Motor neuron (in vitro differentiated cells): ENCODE results near the gene EFNA4. TPM values are rescaled to one million over a fixed set of nuclear protein-coding genes. Genes with fewer than 3 reads are reported as not detected.
A peak's percentile ranks its signal among the peaks of the same experiment; 100 is the strongest.

ENCODE experiments used
- ATAC-seq, 8 experiments: fragments of 200-7000 bp; cut with Tn5 transposase; replicated peaks in 6 of 8; 2 replicates each; pipeline ENCODE4 v1.8.0; 2021; ENCODE audit warnings: mild to moderate bottlenecking in 8 of 8, moderate library complexity in 8 of 8
- H3K27ac ChIP-seq, 2 donors: fragments of 250-450 bp; sonication (Bioruptor Pico); 2 replicates each; pipeline ENCODE4 v1.9.0; 2021; ENCODE audit warnings: antibody characterized with exemption in 2 of 2, mild to moderate bottlenecking in 2 of 2, moderate library complexity in 1 of 2
- H3K4me1 ChIP-seq, 2 donors: fragments of 250-450 bp; sonication (Bioruptor Pico); replicated peaks in 1 of 2; 2 replicates each; pipeline ENCODE4 v1.6.1; 2021; ENCODE audit warnings: antibody characterized with exemption in 2 of 2, mild to moderate bottlenecking in 2 of 2, moderate library complexity in 1 of 2
- H3K4me3 ChIP-seq, 5 donors: fragments of 250-450 bp; sonication (Bioruptor Pico); 2 replicates each; pipeline ENCODE4 v1.9.0; 2021; ENCODE audit warnings: antibody characterized with exemption in 5 of 5, mild to moderate bottlenecking in 5 of 5, moderate library complexity in 4 of 5
- WGBS, 10 experiments: fragments of 450-650 bp; shearing (Covaris generic); methylation state at CpG; one replicate each; pipeline ENCODE4 v1.0.0; 2022; 5-methylcytosine and 5-hydroxymethylcytosine counted together
- in situ Hi-C, 9 experiments: fragments of 400-800 bp; cut with MboI; loops; one replicate each; pipeline ENCODE4 v1.15.0; 2021; ENCODE audit warnings: low sequenced_read_pairs in 9 of 9, low pct_unique_long_range_greater_than_20kb in 2 of 9; ENCODE audit not compliant: unreplicated experiment in 9 of 9
- total RNA-seq, 8 experiments: library from RNA; unstranded; fragments of 300-600 nt; gene quantifications; 2 replicates each; pipeline versions ENCODE4 v1.2.3 to v1.2.4, GENCODE V29; 2022

EFNA4 gene
- total RNA-seq, 8 experiments from 2014 or later, result 5.4 to 10.9 (median 7.7) TPM

DNA sequence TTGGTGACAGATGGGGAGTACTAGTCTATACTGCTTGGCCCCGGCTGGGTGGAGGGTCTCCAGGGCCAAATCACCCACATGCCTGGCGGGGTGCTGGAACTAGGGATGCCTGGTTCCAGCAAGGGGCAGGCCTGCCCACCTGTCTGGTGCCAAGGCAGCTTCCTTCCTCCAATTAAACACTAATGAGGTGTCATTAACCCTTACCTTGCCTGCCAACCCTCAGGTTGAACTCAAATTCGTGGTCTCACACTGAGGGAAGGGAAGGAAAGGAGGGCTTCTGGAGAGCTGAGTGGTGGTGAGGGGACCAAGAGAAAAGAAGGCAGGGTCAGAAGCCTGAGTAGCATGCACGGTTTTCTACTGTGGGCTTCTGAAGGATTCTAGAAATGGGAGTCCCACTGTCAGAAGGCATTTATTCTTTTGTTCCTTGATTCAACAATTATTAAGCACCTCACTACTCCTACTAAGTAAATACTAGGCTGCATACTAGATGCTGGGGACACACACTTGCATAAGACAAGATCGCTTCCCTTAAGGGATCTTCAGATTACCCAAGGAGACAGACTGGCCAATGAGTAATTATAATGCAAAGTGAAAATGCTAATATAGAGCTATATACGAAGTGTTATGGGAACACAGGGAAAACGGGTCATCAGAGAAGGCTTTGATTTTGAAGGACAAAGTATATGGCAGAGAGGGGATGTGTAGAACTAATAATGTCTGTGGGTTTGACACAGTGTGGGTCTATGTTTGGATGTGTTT lies 9.2 kb downstream of the EFNA4 start:
- no peak overlapping the region for H3K4me3 ChIP-seq
- H3K27ac ChIP-seq, result no peak overlapping the region
- 13 to 100% (median 34%) methylated on average over 1 to 6 of the region's 7 CpGs; no CpG with 5 or more reads in 1 of the 10 experiments for WGBS, 10 experiments
- in situ Hi-C loops, result loop anchor here in 5 of 9 experiments (25.0 kb wide), 3 partner anchors 110 to 585 kb away; partner anchors contain the start of genes CHRNB2 (in 3 of the 5), UBE2Q1 (in 3 of the 5), CKS1B (in 2 of the 5) and PBXIP1 (in 2 of the 5)
- peaks cover 65 to 72% of the 10 kb centered on the region in 2 donors for H3K4me1 ChIP-seq
- peak in 2 of 8 experiments; percentile 3 to 17 for ATAC-seq

DNA sequence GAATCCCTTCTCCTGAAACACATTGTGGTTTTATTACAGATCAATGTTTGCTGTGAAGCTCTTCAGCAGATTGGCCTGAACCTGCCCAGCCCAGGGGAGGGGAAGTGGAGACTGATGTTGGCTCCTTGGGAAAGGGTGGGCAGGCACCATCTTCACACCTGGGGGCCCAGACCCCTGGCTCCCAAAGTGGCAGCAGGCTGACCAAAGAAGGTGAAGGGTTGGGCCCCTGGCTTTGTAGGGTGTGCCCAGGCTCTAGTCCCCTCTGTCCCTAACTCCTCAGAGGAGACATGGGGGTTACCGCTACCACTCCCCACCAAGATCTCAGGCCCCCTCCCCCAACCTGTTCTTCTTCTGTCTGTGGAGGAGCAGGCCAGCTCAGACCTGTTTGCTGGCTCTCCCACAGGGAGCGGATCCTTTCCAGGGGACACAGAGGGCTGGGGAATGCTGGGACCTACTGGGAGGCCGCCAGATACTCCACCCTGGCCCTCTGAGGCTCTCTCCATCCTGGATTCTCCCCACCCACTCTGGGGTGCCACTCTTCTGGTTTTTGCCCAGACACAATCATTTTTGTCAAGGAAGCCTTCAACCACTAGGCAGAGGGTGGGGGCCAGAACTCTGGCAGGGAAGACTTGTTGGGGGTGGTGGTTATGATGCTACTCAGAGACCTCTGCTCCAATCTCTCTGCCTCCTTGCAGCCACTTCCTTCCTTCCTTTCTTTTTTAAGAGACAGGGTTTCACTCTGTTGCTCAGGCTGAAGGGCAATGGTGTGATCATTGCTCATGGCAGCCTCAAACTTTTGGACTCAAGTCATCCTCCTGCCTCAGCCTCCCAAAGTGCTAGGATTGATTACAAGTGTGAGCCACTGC lies 10.1 kb downstream of the EFNA4 start:
- Histone ChIP-seq H3K4me1 (peaks cover 73 to 76% of the 10 kb centered on the region in 2 donors), H3K4me3 (no peak overlapping the region), H3K27ac (no peak overlapping the region)
- 20 to 100% (median 95%) methylated on average over 1 to 3 of the region's 3 CpGs; no CpG with 5 or more reads in 6 of the 10 experiments for WGBS, 10 experiments
- in situ Hi-C loops, result loop anchor here in 5 of 9 experiments (25.0 kb wide), 3 partner anchors 111 to 586 kb away; partner anchors contain the start of genes CHRNB2 (in 3 of the 5), UBE2Q1 (in 3 of the 5), CKS1B (in 2 of the 5) and PBXIP1 (in 2 of the 5)
- ATAC-seq, result no peak

DNA sequence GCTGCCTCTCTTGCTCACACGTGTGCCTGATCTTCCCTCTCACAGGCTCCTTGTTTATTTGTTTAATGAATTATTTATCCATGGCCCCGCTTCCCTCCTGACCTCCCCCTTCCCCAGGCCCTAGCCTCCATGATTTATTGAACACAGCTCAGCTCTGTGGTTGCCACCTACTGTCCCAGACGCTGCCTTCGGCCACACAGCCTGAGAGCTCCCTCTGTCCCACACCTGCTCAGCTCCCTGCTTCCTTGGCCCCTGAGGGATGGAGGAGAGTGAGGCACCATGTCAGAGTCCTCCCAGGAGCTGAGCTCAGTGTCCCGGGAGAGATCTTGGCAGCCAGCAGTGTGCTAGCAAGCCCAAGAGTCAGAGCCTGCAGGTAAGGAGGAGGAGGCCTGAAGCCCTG lies 12.0 kb downstream of the EFNA4 start:
- H3K4me3 ChIP-seq, result no peak overlapping the region
- in situ Hi-C loops, result no loop called here
- WGBS, 10 experiments, result 12 to 34% (median 17%) methylated on average over 2 to 4 of the region's 5 CpGs; no CpG with 5 or more reads in 7 of the 10 experiments

DNA sequence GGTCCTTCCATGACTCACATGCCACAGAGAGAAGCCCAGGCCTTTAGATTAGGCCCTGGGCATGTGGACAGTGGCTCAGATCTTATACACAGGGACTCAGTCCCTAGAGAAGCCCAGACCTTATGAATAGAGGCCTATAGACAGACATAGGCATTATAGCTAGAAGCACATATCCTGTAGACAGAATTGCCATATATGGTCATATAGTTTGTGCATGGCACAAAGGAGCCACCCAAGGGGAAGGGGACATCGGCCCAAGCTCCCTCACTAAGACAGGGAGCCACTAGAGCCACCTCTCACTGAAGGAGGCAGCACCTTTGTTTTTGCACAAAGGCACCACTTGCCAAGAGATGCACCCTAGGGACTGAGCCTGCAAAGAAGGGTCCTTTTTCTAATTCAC lies 12.8 kb downstream of the EFNA4 start:
- peaks cover 51 to 58% of the 10 kb centered on the region in 2 donors for H3K4me1 ChIP-seq
- no peak for ATAC-seq
- 43 to 83% (median 71%) methylated on average over 1 of the region's 1 CpG; no CpG with 5 or more reads in 7 of the 10 experiments for WGBS, 10 experiments
- in situ Hi-C loops, result no loop called here
- no peak overlapping the region for H3K4me3 ChIP-seq
- peak overlapping the region in 1 of 2 donors; percentile 52 for H3K27ac ChIP-seq

More for the DNA sequence above, 12.0 kb downstream of the EFNA4 start:
- Histone ChIP-seq H3K4me1 (peaks cover 60 to 61% of the 10 kb centered on the region in 2 donors), H3K27ac (peak overlapping the region; percentile 44 to 52)
- ATAC-seq, result peak in 5 of 8 experiments; percentile 17 to 48 (median 44)

DNA sequence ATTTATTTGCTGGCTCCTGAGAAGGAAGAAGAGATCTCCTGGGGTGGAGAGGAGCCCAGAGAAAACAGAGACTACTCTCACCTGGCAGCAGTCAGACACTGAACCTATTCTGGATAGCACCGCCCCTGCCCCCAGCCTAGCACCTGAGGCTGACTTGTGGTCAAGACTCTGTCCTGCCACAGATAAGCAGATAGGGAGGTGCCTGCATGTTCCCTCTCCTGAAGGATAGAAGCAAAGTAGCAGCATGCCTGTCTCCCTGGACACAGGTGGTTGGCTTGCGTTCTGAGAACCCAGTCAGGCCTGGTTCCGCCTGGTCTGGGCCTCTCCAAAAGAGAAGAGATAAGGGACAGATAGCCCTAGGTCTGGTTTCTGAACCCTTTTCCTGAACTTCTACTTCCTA lies 13.8 kb downstream of the EFNA4 start:
- H3K4me1 ChIP-seq, result peaks cover 51 to 58% of the 10 kb centered on the region in 2 donors
- no peak overlapping the region for H3K4me3 ChIP-seq
- in situ Hi-C loops, result no loop called here
- no peak overlapping the region for H3K27ac ChIP-seq
- 80 to 100% (median 97%) methylated on average over 1 to 3 of the region's 3 CpGs; no CpG with 5 or more reads in 4 of the 10 experiments for WGBS, 10 experiments
- no peak for ATAC-seq

DNA sequence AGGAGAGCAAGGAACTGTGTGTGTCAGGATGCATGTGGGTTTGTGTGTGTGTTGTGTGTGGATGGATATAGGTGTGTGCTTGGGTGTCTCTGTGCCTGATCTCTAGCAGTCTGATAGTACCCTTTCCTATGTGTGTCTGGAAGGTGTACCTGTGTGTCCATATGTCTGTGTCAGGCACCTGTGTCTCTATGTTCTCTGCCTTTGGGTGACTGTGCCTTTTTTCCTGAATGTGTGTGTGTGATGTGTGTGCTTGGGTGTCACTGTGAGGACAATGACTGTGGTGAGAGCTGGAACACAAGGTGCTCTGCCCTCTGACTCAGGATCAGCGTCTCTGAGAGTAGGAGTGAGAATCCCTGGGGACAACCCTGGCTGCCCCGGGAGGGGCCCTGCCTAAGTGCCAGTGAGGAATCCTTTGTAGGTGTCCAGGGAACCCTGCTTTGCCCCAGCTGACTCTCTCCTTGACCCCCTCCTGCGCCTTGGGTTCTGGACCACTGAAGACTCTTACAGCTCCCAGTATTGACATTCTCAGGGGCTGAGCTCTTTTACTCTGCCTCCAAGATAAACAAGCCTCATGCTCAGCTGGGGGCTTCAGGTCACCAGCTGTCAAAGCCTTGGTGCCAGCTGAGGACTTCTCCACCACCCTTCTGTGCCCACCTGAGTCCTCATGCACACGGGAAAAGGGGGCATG lies 14.4 kb downstream of the EFNA4 start:
- peak overlapping the region in 1 of 2 donors; percentile 17 for H3K27ac ChIP-seq
- peak overlapping the region in 4 of 5 donors; percentile 60 to 84 (median 72) for H3K4me3 ChIP-seq
- H3K4me1 ChIP-seq, result peaks cover 51 to 58% of the 10 kb centered on the region in 2 donors
- WGBS, 10 experiments, result 67 to 86% (median 80%) methylated on average over 1 of the region's 4 CpGs; no CpG with 5 or more reads in 7 of the 10 experiments
- in situ Hi-C loops, result no loop called here
- no peak for ATAC-seq

DNA sequence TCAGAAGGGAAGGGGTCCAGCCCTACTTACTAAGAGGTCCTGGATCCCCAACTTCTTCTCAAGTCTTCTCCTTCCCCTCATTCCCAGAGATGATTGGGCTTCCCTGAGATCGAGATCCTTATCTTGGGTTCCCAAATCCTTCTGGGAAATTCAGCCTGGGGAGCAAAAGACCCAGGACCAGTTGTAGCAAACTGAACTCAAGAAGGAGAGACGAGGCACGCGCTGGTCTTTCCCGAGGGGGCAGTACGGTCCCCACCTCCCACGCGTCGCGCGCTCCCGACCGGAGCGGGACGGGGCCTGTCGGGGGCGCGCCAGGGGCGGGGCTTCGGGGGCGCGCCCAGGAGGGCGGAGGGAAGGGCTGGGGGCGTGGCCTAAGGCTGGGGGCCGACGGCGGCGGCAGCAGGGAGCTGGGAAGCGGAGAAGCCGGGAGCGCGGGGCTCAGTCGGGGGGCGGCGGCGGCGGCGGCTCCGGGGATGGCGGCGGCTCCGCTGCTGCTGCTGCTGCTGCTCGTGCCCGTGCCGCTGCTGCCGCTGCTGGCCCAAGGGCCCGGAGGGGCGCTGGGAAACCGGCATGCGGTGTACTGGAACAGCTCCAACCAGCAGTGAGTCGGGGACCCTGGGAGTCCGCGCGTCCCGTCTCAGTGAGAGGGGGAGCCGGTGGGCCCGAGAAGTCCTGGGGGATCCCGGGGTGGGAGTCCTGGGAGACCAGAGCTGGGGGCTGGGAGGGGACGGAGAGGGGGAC lies 15.1 kb downstream of the EFNA4 start, which contains the start of gene EFNA3:
Gene EFNA3, plus strand, starts transcription at position 369 of the 741 bp plus-strand sequence. Its CDS starts 105 bp downstream, at position 474.
- peak within 1 kb of the TSS; percentile 60 to 84 (median 80) for H3K4me3 ChIP-seq
- WGBS, 10 experiments, result 11 to 60% (median 17%) methylated on average over 1 to 4 of the region's 59 CpGs; no CpG with 5 or more reads in 7 of the 10 experiments
- in situ Hi-C loops, result no loop called here
- peak; percentile 24 to 64 (median 40) for ATAC-seq
- H3K27ac ChIP-seq, result peak within 1 kb of the TSS; percentile 92 to 98
- H3K4me1 ChIP-seq, result peaks cover 51 to 56% of the 10 kb centered on the region in 2 donors

DNA sequence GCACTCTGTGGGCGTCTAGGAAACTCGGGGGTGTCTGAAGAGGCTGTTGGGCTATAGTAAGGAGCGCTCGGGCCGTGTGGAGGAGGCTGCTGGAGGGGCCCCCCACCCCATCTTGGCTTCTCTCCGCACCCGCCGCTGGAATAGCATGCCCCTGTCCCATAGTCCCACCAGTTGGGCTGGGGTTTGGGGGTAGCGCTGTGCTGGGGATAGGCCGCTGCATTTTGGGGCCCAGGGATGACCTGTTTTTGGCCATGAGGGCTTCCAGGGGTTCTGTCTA lies 15.6 kb downstream of the EFNA4 start:
- peak overlapping the region; percentile 92 to 98 for H3K27ac ChIP-seq
- peaks cover 55 to 56% of the 10 kb centered on the region in 2 donors for H3K4me1 ChIP-seq
- ATAC-seq, result peak in 2 of 8 experiments; percentile 0 to 3
- in situ Hi-C loops, result no loop called here
- WGBS, 10 experiments, result 2% methylated on average over 7 of the region's 10 CpGs; no CpG with 5 or more reads in 9 of the 10 experiments
- H3K4me3 ChIP-seq, result peak overlapping the region; percentile 60 to 84 (median 80)

DNA sequence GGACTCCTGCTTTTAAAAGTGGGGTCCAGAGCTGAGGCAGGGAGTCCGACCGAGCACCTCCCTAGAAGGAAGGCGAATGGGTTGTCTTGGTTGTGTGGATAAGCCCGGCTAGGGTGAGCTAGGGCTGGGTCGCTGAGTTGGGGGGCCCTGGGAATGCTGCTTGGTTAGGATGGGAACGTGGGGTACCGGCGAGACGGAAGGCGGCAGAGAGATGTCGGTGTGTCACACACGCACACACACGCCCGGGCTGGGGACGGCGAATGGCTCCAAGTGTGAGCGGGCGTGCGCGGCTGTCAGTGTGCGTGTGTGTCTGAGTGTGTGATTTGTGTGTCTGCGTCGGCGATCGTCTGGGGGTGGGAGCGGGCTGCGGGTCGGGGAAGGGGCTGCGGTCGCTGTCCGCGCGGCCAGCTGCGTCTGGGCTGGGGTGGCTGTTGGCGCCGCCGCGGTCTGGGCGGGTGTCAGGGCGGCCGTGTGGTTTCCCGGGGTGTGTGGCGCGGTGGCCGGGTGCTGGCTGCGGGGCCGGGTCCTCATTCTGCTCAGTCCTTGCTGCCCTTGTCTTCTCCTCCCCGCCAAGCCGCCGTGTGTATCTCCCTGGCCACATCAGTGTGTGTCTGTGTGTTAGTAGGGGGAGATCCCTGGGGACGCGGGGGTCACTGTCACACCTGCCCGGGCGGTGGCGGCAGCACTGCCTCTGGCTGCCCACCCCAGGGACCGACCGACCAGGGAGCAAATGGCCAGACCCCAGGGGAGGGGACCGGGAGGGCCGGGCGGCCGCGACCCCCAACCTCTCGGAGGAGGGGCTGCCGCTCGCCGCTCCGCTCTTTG lies 16.2 kb downstream of the EFNA4 start:
- Histone ChIP-seq H3K4me1 (peaks cover 58 to 59% of the 10 kb centered on the region in 2 donors), H3K4me3 (peak overlapping the region; percentile 60 to 84 (median 80)), H3K27ac (peak overlapping the region; percentile 92 to 98)
- peak in 5 of 8 experiments; percentile 1 to 6 (median 3) for ATAC-seq
- in situ Hi-C loops, result no loop called here
- 0 to 2% (median 0%) methylated on average over 1 to 22 of the region's 67 CpGs; no CpG with 5 or more reads in 5 of the 10 experiments for WGBS, 10 experiments

DNA sequence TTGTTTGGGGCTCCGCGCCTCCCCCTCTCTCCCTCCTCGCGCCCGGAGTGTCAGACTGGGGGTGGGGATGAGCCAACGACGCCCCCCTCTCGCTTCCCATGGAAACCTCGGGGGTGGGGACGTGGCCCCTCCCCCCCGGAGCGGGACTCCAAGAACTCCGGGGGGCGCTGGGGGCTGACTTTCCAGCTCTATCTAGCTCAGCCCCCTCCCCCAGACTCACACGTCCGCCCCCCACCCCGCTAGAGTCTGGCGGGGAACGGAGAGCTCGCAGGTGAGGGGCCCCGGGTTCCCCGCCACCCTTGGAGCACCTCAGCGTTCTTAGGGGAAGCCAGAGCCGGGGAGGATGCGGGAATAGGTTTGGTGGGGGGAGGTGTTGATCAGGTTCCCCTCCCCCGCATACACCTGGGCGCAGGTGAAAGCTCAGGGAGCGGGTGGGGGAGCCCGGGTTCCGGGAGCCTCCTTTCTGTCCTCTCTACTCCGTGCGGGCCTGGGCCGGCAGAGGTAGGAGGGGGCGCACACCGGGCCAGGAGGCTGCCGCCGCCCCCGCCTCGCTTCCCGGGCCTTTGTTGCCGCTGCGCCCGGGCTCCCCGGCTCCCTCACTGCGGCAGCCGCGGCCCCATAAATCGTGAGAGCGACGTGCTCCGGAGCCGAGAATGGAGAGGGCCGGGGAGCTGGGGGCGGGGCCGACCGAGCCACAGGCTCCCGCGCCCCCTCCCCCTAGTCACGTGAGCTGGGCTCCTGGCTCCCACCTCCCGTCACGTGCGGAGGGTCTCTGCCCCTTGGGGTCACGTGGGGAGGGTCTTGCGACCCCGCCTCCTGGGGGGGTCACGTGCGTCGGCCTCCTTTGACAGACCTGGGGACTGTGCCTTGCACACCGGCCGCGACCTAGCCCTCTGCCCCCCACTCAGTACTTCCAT lies 17.0 kb downstream of the EFNA4 start:
- in situ Hi-C loops, result no loop called here
- Histone ChIP-seq H3K4me1 (peaks cover 52% of the 10 kb centered on the region in 2 donors), H3K27ac (peak overlapping the region; percentile 92 to 98), H3K4me3 (peak overlapping the region; percentile 60 to 84 (median 80))
- 0% methylated on average over 1 to 8 of the region's 71 CpGs; no CpG with 5 or more reads in 8 of the 10 experiments for WGBS, 10 experiments
- ATAC-seq, result peak in 5 of 8 experiments; percentile 24 to 44 (median 28)
